H1 (cell line): Measurements from ENCODE around the gene BORCS8. TPM values are rescaled to one million over a fixed set of nuclear protein-coding genes. Genes with fewer than 3 reads are reported as not detected.

ENCODE experiments used
- CTCF ChIA-PET: fragments of 300-600 bp; sonication (Branson Sonifier 250); formaldehyde crosslinking; loops from one replicate; lab custom pipeline; 2021; ENCODE audit not compliant: partially characterized antibody; lab: Charles Lee
- POLR2A ChIA-PET: fragments of 300-600 bp; sonication (Branson Sonifier 250); formaldehyde crosslinking; loops from one replicate; lab custom pipeline; 2021; ENCODE audit warnings: inconsistent platforms; ENCODE audit not compliant: partially characterized antibody; lab: Charles Lee
- DNase-seq, 2 experiments: peaks; one replicate each; pipeline versions ENCODE4 v3.0.0 to v3.0.0-alpha.2; 2010 to 2022; ENCODE audit warnings: low spot score in 2 of 2, low read depth in 1 of 2, mixed read lengths in 1 of 2
- FAIRE-seq: peaks from 2 replicates; lab custom pipeline; 2011; peaks lifted over from hg19 to GRCh38; lab: Jason Lieb, UNC
- H2AFZ ChIP-seq: 2 replicates; pipeline ENCODE4 v1.8.1; 2012; ENCODE audit warnings: low read length, inconsistent platforms
- H2AK5ac ChIP-seq: 2 replicates; pipeline ENCODE4 v1.6.1; 2013; ENCODE audit warnings: low read depth, low read length
- H2BK120ac ChIP-seq: replicated peaks from 2 replicates; pipeline ENCODE3; 2013; ENCODE audit warnings: low read depth, low read length, inconsistent platforms
- H2BK12ac ChIP-seq: 2 replicates; pipeline ENCODE4 v1.6.1; 2013; ENCODE audit warnings: low read depth, low read length
- H2BK15ac ChIP-seq: 2 replicates; pipeline ENCODE4 v1.6.1; 2013; ENCODE audit warnings: low read length
- H2BK20ac ChIP-seq: 2 replicates; pipeline ENCODE4 v1.6.1; 2013; ENCODE audit warnings: low read length
- H2BK5ac ChIP-seq: 2 replicates; pipeline ENCODE4 v1.6.1; 2013; ENCODE audit warnings: low read depth, low read length
- H3K14ac ChIP-seq: 2 replicates; pipeline ENCODE4 v1.6.1; 2013; ENCODE audit warnings: inconsistent platforms; ENCODE audit not compliant: insufficient read length
- H3K18ac ChIP-seq: 2 replicates; pipeline ENCODE4 v1.6.1; 2013; ENCODE audit warnings: low read length; ENCODE audit errors: extremely low read depth
- H3K23ac ChIP-seq: 2 replicates; pipeline ENCODE4 v1.6.1; 2013; ENCODE audit warnings: inconsistent platforms; ENCODE audit not compliant: insufficient read length
- H3K23me2 ChIP-seq: 2 replicates; pipeline ENCODE4 v1.6.1; 2013; ENCODE audit warnings: low read depth, low read length
- H3K27ac ChIP-seq: 2 replicates; pipeline ENCODE4 v1.6.1; 2011; ENCODE audit warnings: low read depth, low read length, inconsistent platforms
- H3K27me3 ChIP-seq, 4 experiments: replicated peaks in 1 of 4; 1 replicate in 1 of 4; 2 replicates in 3 of 4; pipeline versions ENCODE4 v1.6.1 to v1.8.1; 2011 to 2013; ENCODE audit warnings: low read length in 3 of 4, mild to moderate bottlenecking in 3 of 4, inconsistent platforms in 2 of 4, mixed read lengths in 2 of 4, moderate library complexity in 1 of 4; ENCODE audit not compliant: control insufficient read depth in 3 of 4, insufficient read depth in 3 of 4; ENCODE audit errors: extremely low read depth in 1 of 4
- H3K36me3 ChIP-seq, 4 experiments: 2 replicates each; pipeline versions ENCODE4 v1.6.1 to v1.8.1; 2011 to 2013; ENCODE audit warnings: mild to moderate bottlenecking in 4 of 4, low read length in 3 of 4, moderate library complexity in 2 of 4, control low read depth in 1 of 4, inconsistent platforms in 1 of 4; ENCODE audit not compliant: insufficient read depth in 4 of 4, control insufficient read depth in 2 of 4
- H3K4ac ChIP-seq: replicated peaks from 2 replicates; pipeline ENCODE3; 2013; ENCODE audit warnings: low read length, low read depth, mixed read lengths, inconsistent platforms; ENCODE audit not compliant: insufficient read length
- H3K4me1 ChIP-seq, 4 experiments: replicated peaks in 1 of 4; 1 replicate in 1 of 4; 2 replicates in 3 of 4; pipeline versions ENCODE4 v1.6.1 to v1.8.1; 2011 to 2013; ENCODE audit warnings: low read length in 3 of 4, inconsistent platforms in 2 of 4, mixed read lengths in 1 of 4; ENCODE audit not compliant: insufficient read depth in 4 of 4, control insufficient read depth in 3 of 4
- H3K4me2 ChIP-seq, 2 experiments: 2 replicates each; pipeline versions ENCODE4 v1.6.1 to v1.8.1; 2011 to 2013; ENCODE audit warnings: low read depth in 2 of 2, low read length in 2 of 2, control low read depth in 1 of 2, inconsistent platforms in 1 of 2, mild to moderate bottlenecking in 1 of 2; ENCODE audit not compliant: insufficient read depth in 1 of 2
- H3K4me3 ChIP-seq, 4 experiments: fragments of 200-600, 300-600 bp in 1 of 4; sonication (generic), shearing (Covaris generic), sonication (Bioruptor Twin) in 1 of 4; 2 replicates each; pipeline versions ENCODE4 v1.5.1 to v1.8.1; 2011 to 2016; ENCODE audit warnings: low read length in 4 of 4, low read depth in 3 of 4, control low read depth in 2 of 4, inconsistent platforms in 2 of 4, mild to moderate bottlenecking in 2 of 4, mixed read lengths in 1 of 4, moderate library complexity in 1 of 4; ENCODE audit not compliant: insufficient read depth in 2 of 4; ENCODE audit errors: extremely low read depth in 1 of 4
- H3K56ac ChIP-seq: replicated peaks from 2 replicates; pipeline ENCODE3; 2013; ENCODE audit warnings: low read depth, mild to moderate bottlenecking, mixed read lengths, low read length, inconsistent platforms; ENCODE audit not compliant: insufficient read length
- H3K79me1 ChIP-seq: 2 replicates; pipeline ENCODE4 v1.6.1; 2013; ENCODE audit warnings: low read depth, low read length, control low read depth
- H3K79me2 ChIP-seq, 2 experiments: 2 replicates each; pipeline versions ENCODE4 v1.6.1 to v1.8.1; 2012 to 2013; ENCODE audit warnings: low read length in 2 of 2, mild to moderate bottlenecking in 2 of 2, inconsistent platforms in 1 of 2; ENCODE audit not compliant: insufficient read depth in 2 of 2, control insufficient read depth in 1 of 2
- H3K9ac ChIP-seq, 4 experiments: replicated peaks in 1 of 4; 1 replicate in 1 of 4; 2 replicates in 3 of 4; pipeline versions ENCODE4 v1.6.1 to v1.8.1; 2011 to 2013; ENCODE audit warnings: low read depth in 3 of 4, low read length in 3 of 4, control low read depth in 2 of 4, mild to moderate bottlenecking in 2 of 4, moderate library complexity in 2 of 4, inconsistent platforms in 1 of 4; ENCODE audit errors: extremely low read depth in 1 of 4
- H3K9me3 ChIP-seq, 2 experiments: 2 replicates each; pipeline versions ENCODE4 v1.6.1 to v1.8.1; 2012 to 2013; ENCODE audit warnings: mild to moderate bottlenecking in 2 of 2, moderate library complexity in 2 of 2, control low read depth in 1 of 2, inconsistent platforms in 1 of 2, low read depth in 1 of 2, low read length in 1 of 2, mixed read lengths in 1 of 2; ENCODE audit not compliant: insufficient read depth in 2 of 2
- H4K20me1 ChIP-seq, 2 experiments: replicated peaks in 1 of 2; 2 replicates each; pipeline versions ENCODE3 to v1.8.1; 2011 to 2013; ENCODE audit warnings: inconsistent platforms in 2 of 2, low read length in 2 of 2, mild to moderate bottlenecking in 1 of 2; ENCODE audit not compliant: insufficient read depth in 2 of 2, control insufficient read depth in 1 of 2
- H4K5ac ChIP-seq: 2 replicates; pipeline ENCODE4 v1.6.1; 2013; ENCODE audit warnings: low read length, low read depth, mixed read lengths, inconsistent platforms; ENCODE audit not compliant: insufficient read length
- H4K8ac ChIP-seq: 2 replicates; pipeline ENCODE4 v1.8.0; 2013; ENCODE audit warnings: mild to moderate bottlenecking, moderate library complexity, low read length, inconsistent platforms; ENCODE audit not compliant: insufficient read depth; ENCODE audit errors: extremely low read depth
- H4K91ac ChIP-seq: replicated peaks from 2 replicates; pipeline ENCODE3; 2013; ENCODE audit warnings: low read length, mixed read lengths, inconsistent platforms; ENCODE audit not compliant: insufficient read length
- CBX5 ChIP-seq: fragments of 300-800, 300-1000 bp; sonication (generic); IDR thresholded peaks from 2 replicates; pipeline ENCODE4 v1.7.1; 2016; ENCODE audit warnings: antibody characterized with exemption, low read length, low read depth
- CBX8 ChIP-seq: fragments of 300-800, 300-1000 bp; sonication (generic); IDR thresholded peaks from 2 replicates; pipeline ENCODE4 v1.7.1; 2016; ENCODE audit warnings: low read depth, low read length, borderline replicate concordance
- JUN ChIP-seq: IDR thresholded peaks from 2 replicates; pipeline ENCODE4 v1.6.1; 2011; ENCODE audit warnings: low read depth, mild to moderate bottlenecking, improper control_type of control experiment, low read length
- KDM4A ChIP-seq: IDR thresholded peaks from one replicate; pipeline ENCODE4 v1.7.1; 2012; ENCODE audit warnings: low read depth, mild to moderate bottlenecking, moderate library complexity, low read length, inconsistent platforms; ENCODE audit not compliant: severe bottlenecking
- MAFK ChIP-seq: IDR thresholded peaks from 2 replicates; pipeline ENCODE4 v1.6.1; 2012; ENCODE audit warnings: low read depth, mild to moderate bottlenecking, improper control_type of control experiment, low read length
- RAD21 ChIP-seq, 2 experiments: IDR thresholded peaks in 1 of 2; conservative IDR thresholded peaks in 1 of 2; 2 replicates each; pipeline ENCODE4 v1.6.1; 2011; ENCODE audit warnings: low read depth in 2 of 2, low read length in 2 of 2, improper control_type of control experiment in 1 of 2, inconsistent platforms in 1 of 2, mild to moderate bottlenecking in 1 of 2, moderate library complexity in 1 of 2
- RBBP5 ChIP-seq: IDR thresholded peaks from 2 replicates; pipeline ENCODE4 v1.7.1; 2012; ENCODE audit warnings: low read depth, mild to moderate bottlenecking, inconsistent platforms, low read length, moderate library complexity, borderline replicate concordance
- SAP30 ChIP-seq: fragments of 300-600 bp; sonication (generic); IDR thresholded peaks from 2 replicates; pipeline ENCODE4 v1.7.1; 2012; ENCODE audit warnings: low read length, moderate library complexity, mild to moderate bottlenecking, inconsistent platforms; ENCODE audit not compliant: insufficient read depth, insufficient replicate concordance
- SIN3A ChIP-seq, 2 experiments: IDR thresholded peaks in 1 of 2; conservative IDR thresholded peaks in 1 of 2; 2 replicates each; pipeline ENCODE4 v1.6.1; 2011 to 2012; ENCODE audit warnings: low read length in 2 of 2, improper control_type of control experiment in 1 of 2, low read depth in 1 of 2, mild to moderate bottlenecking in 1 of 2
- SIRT6 ChIP-seq: IDR thresholded peaks from one replicate; pipeline ENCODE4 v1.7.1; 2012; ENCODE audit warnings: low read length, inconsistent platforms
- SRF ChIP-seq: IDR thresholded peaks from 2 replicates; pipeline ENCODE4 v1.6.1; 2011; ENCODE audit warnings: mild to moderate bottlenecking, low read depth, low read length, moderate library complexity
- YY1 ChIP-seq: IDR thresholded peaks from 2 replicates; pipeline ENCODE4 v1.6.1; 2011; ENCODE audit warnings: low read depth, mild to moderate bottlenecking, low read length
- WGBS, 2 experiments: shearing (Covaris generic) in 1 of 2; methylation state at CpG; one replicate each; pipeline versions ENCODE4 v1.1.6 to v1.1.7; 2013 to 2015; ENCODE audit warnings: low lambda C conversion rate in 2 of 2, mixed read lengths in 2 of 2, inconsistent platforms in 1 of 2, low coverage in 1 of 2, missing lambda C conversion rate in 1 of 2; ENCODE audit not compliant: insufficient replicate concordance in 2 of 2, insufficient coverage in 1 of 2, insufficient read length in 1 of 2; ENCODE audit errors: extremely low coverage in 1 of 2, missing lambda C conversion rate in 1 of 2; 5-methylcytosine and 5-hydroxymethylcytosine counted together
- polyA plus RNA-seq, 7 experiments: library from polyadenylated mRNA; depleted of rRNA in 3 of 7; stranded (reverse) in 5 of 7; unstranded in 2 of 7; fragments of >200 nt in 5 of 7; fragments of 200-250 nt in 2 of 7; gene quantifications; 1 replicate in 5 of 7; 2 replicates in 1 of 7; 4 replicates in 1 of 7; pipeline versions ENCODE4 v1.2.1 to v1.2.3, GENCODE V29; 2011 to 2013; ENCODE audit warnings: missing spikeins in 2 of 7, mixed read lengths in 2 of 7
- total RNA-seq: library from RNA; stranded (reverse); fragmentation: NEBNext Ultra II Directional; extraction: Animal tissue kit (Norgen Biotek cat#: 25700); gene quantifications from 2 replicates; pipeline ENCODE4 v1.2.1, GENCODE V29; 2021
- TF ChIP-seq, protein P1 (sequence below): IDR thresholded peaks from 2 replicates; pipeline ENCODE4 v1.6.1; 2012; ENCODE audit warnings: inconsistent platforms

The BORCS8 gene
- total and polyA plus RNA-seq, 2 of the 8 experiments (the other 6 are each of a cell fraction or from before 2014, with no cell fraction given) = 15.0 to 15.9 TPM

- Histone ChIP-seq H3K23ac (no peak overlapping the region), H3K27ac (no peak overlapping the region), H3K79me2 (no peaks in the 10 kb centered on the region), H2BK12ac (no peak overlapping the region), H4K5ac (no peak overlapping the region), H4K91ac (no peak overlapping the region), H3K18ac (no peak overlapping the region), H2AK5ac (no peak overlapping the region), H3K4me1 (peaks cover 0 to 2% (median under 1%) of the 10 kb centered on the region in 4 experiments; a peak in 2 of 7 replicates), H3K4me3 (no peak overlapping the region), H2AFZ (no peak overlapping the region), H2BK15ac (no peak overlapping the region), H2BK20ac (no peak overlapping the region), H3K4ac (no peak overlapping the region), H3K4me2 (no peak overlapping the region), H2BK120ac (no peak overlapping the region), H3K79me1 (no peaks in the 10 kb centered on the region), H3K14ac (no peak overlapping the region), H3K9me3 (no peaks in the 10 kb centered on the region), H3K9ac (no peak overlapping the region), H3K56ac (no peak overlapping the region), H3K27me3 (no peaks in the 10 kb centered on the region), H4K8ac (no peak overlapping the region; the same call in 1 of the 2 replicates), H2BK5ac (no peak overlapping the region), H4K20me1 (no peaks in the 10 kb centered on the region), H3K23me2 (no peaks in the 10 kb centered on the region), H3K36me3 (no peaks in the 10 kb centered on the region)
- DNase-seq (no peak), FAIRE-seq (no peak)
- ChIA-PET POLR2A (interaction anchor here (0.7 to 5.7 kb wide), 5 partner anchors 10 to 28 kb away, joined by 3 to 33 read pairs (median 5); partner anchors contain the start of gene MEF2B), CTCF (interaction anchor here (0.7 to 4.7 kb wide), 8 partner anchors 11 to 70 kb away, joined by 3 to 85 read pairs (median 4); no protein-coding TSS in a partner anchor)
- WGBS, 2 experiments = 91% methylated on average over 7 of the region's 7 CpGs; no CpG with 5 or more reads in 1 of the 2 experiments
- TF ChIP-seq SAP30 (no peak), SIN3A (conservative IDR thresholded peaks at IDR 0.05 in 1 of 2, IDR thresholded peaks at IDR 0.05 in 1 of 2; ENCODE audit: low read depth in 1 of 2, low read length in 2 of 2) (no peak), SRF (no peak), MAFK (no peak), YY1 (no peak), RBBP5 (no peak), JUN (no peak), KDM4A (no peak), CBX5 (no peak), RAD21 (IDR thresholded peaks at IDR 0.05 in 1 of 2, conservative IDR thresholded peaks at IDR 0.05 in 1 of 2; ENCODE audit: low read depth in 2 of 2, low read length in 2 of 2) (no peak), CBX8 (no peak), SIRT6 (no peak)
- TF ChIP-seq, protein P1, sequence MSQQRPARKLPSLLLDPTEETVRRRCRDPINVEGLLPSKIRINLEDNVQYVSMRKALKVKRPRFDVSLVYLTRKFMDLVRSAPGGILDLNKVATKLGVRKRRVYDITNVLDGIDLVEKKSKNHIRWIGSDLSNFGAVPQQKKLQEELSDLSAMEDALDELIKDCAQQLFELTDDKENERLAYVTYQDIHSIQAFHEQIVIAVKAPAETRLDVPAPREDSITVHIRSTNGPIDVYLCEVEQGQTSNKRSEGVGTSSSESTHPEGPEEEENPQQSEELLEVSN = no peak
Measured at GRCh38 chr19:19146865-19147264, 45.1 kb downstream of the BORCS8 start.
